Right cardiac atrium (tissue), 5 donors: ENCODE measurements around the gene TBXA2R. TPM values are rescaled to one million over a fixed set of nuclear protein-coding genes. Genes with fewer than 3 reads are reported as not detected.

Experiments
- ATAC-seq, 2 donors: fragments of 200-7000 bp; cut with Tn5 transposase; one replicate each; pipeline versions ENCODE4 v1.8.0 to v1.9.1; 2020; ENCODE audit warnings: moderate library complexity in 2 of 2, mild to moderate bottlenecking in 1 of 2
- DNase-seq, 3 donors: peaks; one replicate each; pipeline ENCODE4 v3.0.0-alpha.2; 2020
- H3K27ac ChIP-seq: one replicate; pipeline ENCODE4 v1.5.1; 2013; ENCODE audit warnings: mild to moderate bottlenecking, low read length, control low read depth, moderate library complexity
- H3K27me3 ChIP-seq: one replicate; pipeline ENCODE4 v1.6.1; 2013; ENCODE audit not compliant: control insufficient read depth, insufficient read depth
- H3K4me1 ChIP-seq: one replicate; pipeline ENCODE4 v1.6.1; 2013; ENCODE audit warnings: low read length; ENCODE audit not compliant: control insufficient read depth, insufficient read depth
- H3K4me3 ChIP-seq: one replicate; pipeline ENCODE4 v1.5.1; 2013; ENCODE audit warnings: low read length, control low read depth
- H3K9me3 ChIP-seq: one replicate; pipeline ENCODE4 v1.6.1; 2013; ENCODE audit warnings: low read length; ENCODE audit not compliant: control insufficient read depth
- WGBS: extraction: QIAGEN DNeasy Blood & Tissue Kit; methylation state at CpG from one replicate; pipeline ENCODE4 v1.1.7; 2013; 5-methylcytosine and 5-hydroxymethylcytosine counted together
- intact Hi-C, 4 donors: fragments of 100-400 bp; cut with DNase I; formaldehyde crosslinking; loops; one replicate each; pipeline versions ENCODE4 v1.11.0 to v1.14.0; 2022 to 2023
- polyA plus RNA-seq: library from polyadenylated mRNA; stranded (reverse); fragments of 200-250 nt; gene quantifications from one replicate; pipeline ENCODE4 v1.2.3, GENCODE V29; 2013
- total RNA-seq, 4 donors: library from RNA; stranded (reverse); fragmentation: NEBNext Ultra II Directional; extraction: Animal tissue kit (Norgen Biotek cat#: 25700); gene quantifications; one replicate each; pipeline ENCODE4 v1.2.1, GENCODE V29; 2021
- donor health status: healthy with polysubstance abuse.
- donor health status: DM: no; HTN: yes; CAD: no.
- donor health status: DM: no; HTN: no; CAD: no.
- donor health status: DM: no; HTN: yes; CAD: no; lungs with severe emphysema.
- donor health status: DM: yes; HTN: yes; CAD: no.

The TBXA2R gene
- total and polyA plus RNA-seq, 5 donors = 1.3 to 2.2 (median 2.0) TPM

DNA sequence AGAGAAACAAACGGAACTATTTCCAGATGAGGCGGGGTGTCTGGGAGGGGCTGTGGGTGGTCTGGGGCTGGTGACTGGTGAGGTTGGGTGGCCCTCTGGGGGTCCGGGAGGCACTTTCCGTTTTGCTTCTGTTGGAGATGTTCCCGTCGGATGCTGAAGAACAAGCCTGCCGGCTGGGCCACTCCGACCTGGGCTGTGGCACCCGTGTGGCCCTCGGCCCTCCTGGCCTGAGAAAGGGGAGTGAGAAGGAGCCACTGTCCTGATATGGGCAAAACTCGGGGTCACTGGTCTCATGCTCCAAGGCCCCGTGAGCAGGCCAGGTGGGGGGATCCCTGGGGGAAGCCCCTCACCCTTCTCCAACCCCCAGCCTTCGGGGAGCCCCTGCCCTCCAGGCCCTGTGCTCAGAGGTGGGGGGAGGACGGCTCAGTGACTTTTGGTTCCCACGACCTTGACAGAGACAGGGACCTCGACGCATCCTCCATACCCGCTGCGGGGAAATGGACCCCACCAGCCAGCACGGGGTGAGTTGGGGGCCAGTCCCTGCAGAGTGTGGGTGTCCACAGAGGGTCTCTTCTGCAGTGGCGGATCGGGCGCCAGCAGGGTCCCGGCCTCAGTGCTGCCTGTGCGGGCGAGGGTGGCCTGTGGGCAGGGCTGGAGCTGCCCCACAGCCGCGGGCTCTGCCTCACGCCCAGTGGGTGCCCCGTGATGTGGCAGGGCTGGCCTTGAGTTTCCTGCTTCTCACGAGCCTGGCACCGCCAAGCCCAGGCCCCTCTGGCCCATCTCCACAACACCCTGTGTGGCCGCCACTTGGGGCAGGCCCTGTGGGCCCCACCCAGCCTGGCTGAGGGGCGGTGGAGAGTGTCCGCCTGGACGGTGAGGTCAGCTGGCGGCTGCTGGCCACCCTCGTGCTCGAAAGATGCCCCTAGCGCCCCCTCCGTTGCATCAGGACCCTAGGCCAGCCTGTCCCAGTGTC, 4.4 kb upstream of the TBXA2R start:
- Histone ChIP-seq H3K4me1 (peaks cover 3% of the 10 kb centered on the region), H3K27me3 (no peaks in the 10 kb centered on the region), H3K9me3 (no peaks in the 10 kb centered on the region), H3K4me3 (no peak overlapping the region), H3K27ac (no peak overlapping the region)
- intact Hi-C loops = loop anchor here in 1 of 4 donors (10.0 kb wide), 2 partner anchors 66 to 306 kb away; no protein-coding TSS in a partner anchor
- DNase-seq (peak; percentile 18 to 60 (median 44)), ATAC-seq (no peak)
- WGBS = 83% methylated on average over 41 of the region's 41 CpGs

DNA sequence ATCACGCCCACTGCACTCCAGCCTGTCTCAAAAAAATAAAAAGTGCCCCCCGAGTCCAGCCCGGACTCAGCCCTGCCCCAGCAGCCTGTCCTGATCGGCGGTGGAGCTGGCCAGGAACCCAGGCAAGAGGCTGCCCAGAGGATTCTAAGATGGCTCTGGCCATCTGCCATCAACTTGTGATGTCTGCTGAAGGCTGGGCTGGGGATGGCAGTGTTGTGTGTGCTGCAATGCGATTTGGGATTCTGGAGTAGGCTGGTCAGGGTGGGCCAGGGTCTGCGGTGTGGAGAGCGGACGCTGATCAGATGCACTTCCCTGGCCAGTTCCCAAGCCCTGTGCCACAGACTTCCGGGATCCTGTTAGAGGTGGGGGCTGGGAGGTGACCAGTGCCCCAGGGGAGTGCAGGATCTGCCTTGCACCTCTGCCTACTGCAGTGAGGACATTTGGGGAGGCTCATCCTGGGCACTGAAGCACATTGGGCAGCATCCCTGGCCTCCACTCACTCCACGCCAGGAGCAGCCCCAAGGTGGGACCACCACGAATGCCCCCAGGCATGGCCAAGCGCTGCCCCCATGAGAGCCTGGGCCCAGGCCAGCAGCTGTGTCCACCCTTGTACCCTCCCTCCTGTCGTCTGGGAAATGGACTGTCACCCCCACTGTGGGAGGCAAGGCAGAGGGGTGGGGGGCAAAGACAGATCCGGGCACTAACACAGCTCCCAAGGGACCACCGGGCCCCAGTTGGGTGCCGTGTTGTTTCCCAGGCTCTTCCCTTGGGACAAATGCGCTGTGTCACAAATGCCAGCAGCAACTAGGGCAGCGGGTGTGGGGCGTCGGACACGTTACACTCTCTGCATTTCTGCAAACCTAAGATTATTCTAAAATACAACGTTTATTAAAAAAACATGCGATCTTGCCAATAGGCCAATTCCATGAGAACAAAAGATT, 3.4 kb upstream of the TBXA2R start:
- WGBS = 67% methylated on average over 24 of the region's 24 CpGs
- no peaks in the 10 kb centered on the region for H3K27me3 ChIP-seq
- DNase-seq = peak; percentile 17 to 56 (median 55)
- no peak overlapping the region for H3K4me3 ChIP-seq
- no peak for ATAC-seq
- H3K27ac ChIP-seq = peak overlapping the region; percentile 11
- intact Hi-C loops = loop anchor here in 1 of 4 donors (10.0 kb wide), 2 partner anchors 65 to 305 kb away; no protein-coding TSS in a partner anchor
- H3K9me3 ChIP-seq = no peaks in the 10 kb centered on the region
- peaks cover 3% of the 10 kb centered on the region for H3K4me1 ChIP-seq

GRCh38 chr19:3608750-3609322, 2.2 kb upstream of the TBXA2R start:
- no peaks in the 10 kb centered on the region for H3K27me3 ChIP-seq
- H3K27ac ChIP-seq = peak overlapping the region; percentile 37
- no peaks in the 10 kb centered on the region for H3K9me3 ChIP-seq
- H3K4me3 ChIP-seq = no peak overlapping the region
- intact Hi-C loops = no loop called here
- ATAC-seq = peak; percentile 3 to 21
- WGBS = 39% methylated on average over 21 of the region's 21 CpGs
- peak; percentile 11 to 84 (median 80) for DNase-seq
- H3K4me1 ChIP-seq = peaks cover 3% of the 10 kb centered on the region

DNA sequence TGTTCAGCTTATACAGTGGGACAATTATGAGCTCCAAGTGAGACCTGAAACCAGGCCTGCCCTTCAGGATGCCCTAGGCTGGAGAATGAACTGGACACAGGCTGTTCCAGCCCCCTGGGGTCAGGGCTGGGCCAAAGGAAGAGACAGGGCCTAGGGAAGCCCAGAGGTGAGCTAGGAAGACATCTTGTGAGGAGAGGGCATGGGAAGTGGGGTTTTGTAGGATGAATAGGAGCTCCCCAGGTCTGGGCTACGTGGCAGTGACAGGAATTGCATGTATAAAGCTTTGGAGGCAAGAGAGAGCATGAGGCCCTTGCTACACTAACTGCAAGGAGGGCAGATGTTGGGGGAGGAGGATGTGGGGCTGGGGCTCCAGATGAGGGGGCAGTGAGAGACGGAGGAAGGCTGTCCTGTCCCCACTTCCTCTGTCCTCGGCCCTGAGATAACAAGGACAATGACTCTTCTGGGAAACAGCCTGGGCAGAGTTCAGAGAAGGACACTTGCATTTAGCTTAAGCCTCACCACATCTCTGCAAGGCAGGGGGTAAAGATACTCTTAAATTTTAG, 1.5 kb upstream of the TBXA2R start:
- peak overlapping the region; percentile 53 for H3K27ac ChIP-seq
- H3K9me3 ChIP-seq = no peaks in the 10 kb centered on the region
- WGBS = 33% methylated on average over 3 of the region's 3 CpGs
- no peak for ATAC-seq
- no peak for DNase-seq
- intact Hi-C loops = no loop called here
- peaks cover 3% of the 10 kb centered on the region for H3K4me1 ChIP-seq
- no peaks in the 10 kb centered on the region for H3K27me3 ChIP-seq
- H3K4me3 ChIP-seq = no peak overlapping the region

DNA sequence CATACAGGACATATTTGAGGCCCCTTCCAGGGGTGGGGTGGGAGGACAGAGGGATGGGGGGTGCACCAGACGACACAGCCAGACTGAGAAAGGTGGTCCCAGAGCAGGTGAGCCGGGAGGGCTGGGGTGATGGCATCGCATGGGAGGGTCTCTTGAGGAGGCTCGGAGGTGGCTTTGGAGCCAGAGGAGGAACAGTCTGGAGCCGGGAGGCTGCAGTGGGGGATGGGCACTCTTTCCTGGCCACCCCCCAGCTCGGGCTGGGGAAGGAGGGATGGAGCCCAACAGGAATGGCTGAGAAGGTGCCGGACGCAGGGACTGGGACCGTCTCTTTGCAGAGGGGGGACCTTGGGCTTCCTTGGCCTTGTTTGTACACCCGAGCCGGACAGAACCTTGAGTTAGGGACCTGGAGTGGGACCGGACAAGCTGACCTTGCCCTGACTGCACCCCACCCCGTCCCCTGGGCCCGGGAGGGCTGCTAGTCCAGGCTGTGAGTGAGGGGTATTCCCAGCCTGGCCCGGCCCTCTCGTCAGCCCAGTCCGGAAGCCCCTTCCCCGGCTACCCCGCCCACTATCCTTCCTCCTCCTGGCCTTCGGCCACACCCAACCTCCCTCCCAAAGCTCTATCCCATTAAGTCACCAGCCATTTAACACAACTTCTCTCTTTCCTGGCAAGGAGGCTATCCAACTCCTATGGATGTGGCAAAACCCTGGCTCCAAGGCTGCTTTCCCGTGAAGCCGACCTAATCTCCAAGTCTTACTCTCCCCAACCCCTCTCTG, 816 bp upstream of the TBXA2R start:
- no peaks in the 10 kb centered on the region for H3K27me3 ChIP-seq
- peaks cover 3% of the 10 kb centered on the region for H3K4me1 ChIP-seq
- H3K4me3 ChIP-seq = peak overlapping the region; percentile 71
- H3K27ac ChIP-seq = peak overlapping the region; percentile 60
- DNase-seq (peak; percentile 74 to 88 (median 88)), ATAC-seq (peak; percentile 50 to 81)
- 20% methylated on average over 22 of the region's 22 CpGs for WGBS
- H3K9me3 ChIP-seq = no peaks in the 10 kb centered on the region
- intact Hi-C loops = no loop called here

DNA sequence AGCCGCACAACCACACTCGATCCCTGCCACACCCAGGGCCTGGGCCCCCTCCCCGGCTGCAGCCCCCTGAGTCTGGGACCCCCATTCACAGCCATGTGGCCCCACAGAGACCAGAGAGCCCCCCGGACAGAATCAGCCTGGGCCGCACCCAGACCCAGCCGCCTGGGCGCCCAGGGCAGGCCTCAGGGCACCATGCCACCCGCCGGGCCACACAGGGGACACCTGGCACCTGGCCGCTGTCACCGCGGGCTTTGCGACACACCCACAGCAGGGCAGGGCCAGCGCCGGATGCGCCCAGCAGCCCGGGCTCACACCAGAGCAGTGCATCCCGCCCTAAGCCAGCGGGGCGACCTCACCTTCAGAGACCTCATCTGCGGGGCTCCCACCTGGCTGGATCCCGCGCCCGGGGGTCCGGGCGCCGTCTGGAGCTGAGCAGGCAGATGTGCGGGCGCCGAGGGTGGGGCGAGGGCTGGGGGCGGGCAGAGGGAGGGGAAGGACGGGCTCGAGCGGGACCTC, 443 bp downstream of the TBXA2R start:
- peak overlapping the region; percentile 2 for H3K27ac ChIP-seq
- H3K4me1 ChIP-seq = peaks cover 3% of the 10 kb centered on the region
- H3K4me3 ChIP-seq = peak overlapping the region; percentile 71
- H3K27me3 ChIP-seq = no peaks in the 10 kb centered on the region
- ATAC-seq (peak; percentile 7 to 8), DNase-seq (peak in 2 of 3 donors; percentile 77 to 78)
- intact Hi-C loops = no loop called here
- WGBS = 10% methylated on average over 35 of the region's 35 CpGs
- H3K9me3 ChIP-seq = no peaks in the 10 kb centered on the region

DNA sequence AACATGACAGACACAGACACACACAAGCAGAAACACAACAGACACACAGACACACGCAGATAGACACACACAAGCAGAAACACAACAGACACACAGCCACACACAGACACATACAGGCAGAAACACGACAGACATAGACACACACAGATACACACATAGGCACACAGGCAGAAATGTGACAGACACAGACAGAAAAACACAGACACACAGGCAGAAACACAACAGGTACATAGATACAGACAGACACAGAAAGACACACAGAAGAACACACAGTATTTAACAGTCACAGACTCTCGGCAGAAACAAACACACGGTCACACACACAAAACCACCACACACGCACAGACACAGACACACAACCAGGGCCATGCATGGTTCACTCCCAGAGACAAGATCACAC, 905 bp downstream of the TBXA2R start:
- peaks cover 3% of the 10 kb centered on the region for H3K4me1 ChIP-seq
- no peak for ATAC-seq

GRCh38 chr19:3605361-3605760, 1.3 kb downstream of the TBXA2R start:
- no peak overlapping the region for H3K27ac ChIP-seq

More for the DNA sequence above, 905 bp downstream of the TBXA2R start:
- no peak for DNase-seq
- WGBS = 39% methylated on average over 5 of the region's 5 CpGs
- Histone ChIP-seq H3K9me3 (no peaks in the 10 kb centered on the region), H3K27me3 (no peaks in the 10 kb centered on the region), H3K4me3 (peak overlapping the region; percentile 71), H3K27ac (peak overlapping the region; percentile 2)
- intact Hi-C loops = no loop called here

DNA sequence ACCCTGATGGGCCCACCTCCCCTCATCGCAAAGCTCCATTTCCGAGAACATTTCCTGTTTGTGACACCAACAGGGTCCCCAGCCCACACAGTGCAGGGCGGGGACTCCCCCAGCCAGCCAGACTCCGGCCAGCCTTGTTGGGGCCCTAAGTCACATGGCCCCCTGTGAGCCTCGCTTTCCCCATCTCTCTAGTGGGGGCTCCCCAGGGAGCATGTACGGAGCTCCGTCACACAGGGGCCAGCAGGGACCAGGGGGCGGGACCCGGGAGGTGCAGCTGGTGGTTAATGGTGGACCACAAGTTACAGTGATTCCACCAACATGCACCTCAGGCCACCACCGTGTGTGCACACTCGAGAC, 1.7 kb downstream of the TBXA2R start:
- Histone ChIP-seq H3K4me1 (peaks cover 3% of the 10 kb centered on the region), H3K4me3 (peak overlapping the region; percentile 1), H3K9me3 (no peaks in the 10 kb centered on the region), H3K27me3 (no peaks in the 10 kb centered on the region), H3K27ac (no peak overlapping the region)
- intact Hi-C loops = no loop called here
- ATAC-seq (no peak), DNase-seq (peak in 1 of 3 donors; percentile 50)
- 47% methylated on average over 11 of the region's 11 CpGs for WGBS

More at GRCh38 chr19:3605361-3605760, 1.3 kb downstream of the TBXA2R start:
- WGBS = 56% methylated on average over 3 of the region's 3 CpGs
- DNase-seq = no peak
- ATAC-seq = no peak
- Histone ChIP-seq H3K9me3 (no peaks in the 10 kb centered on the region), H3K4me3 (peak overlapping the region; percentile 1), H3K27me3 (no peaks in the 10 kb centered on the region), H3K4me1 (peaks cover 3% of the 10 kb centered on the region)
- intact Hi-C loops = no loop called here
